ENCODE data around the gene MARCHF2.
"Not testable (repeated sequence)": the region's sequence is repeated elsewhere in the genome, so short reads cannot be mapped to it uniquely, and the experiment has no call there.

Gene MARCHF2

GRCh38 chr19:8410718-8411117, 2.4 kb upstream of the MARCHF2 start:
- not testable (repeated sequence) for DNase-seq (ENCODE audit: low spot score)

GRCh38 chr19:8413629-8413995, 507 bp downstream of the MARCHF2 start:
- DNase-seq (ENCODE audit: low spot score) = no peak

GRCh38 chr19:8416796-8417195, 3.7 kb downstream of the MARCHF2 start:
- DNase-seq (ENCODE audit: low spot score) = no peak

GRCh38 chr19:8421484-8422461, 8.7 kb downstream of the MARCHF2 start:
- DNase-seq (ENCODE audit: low spot score) = no peak

GRCh38 chr19:8423817-8424223, 10.7 kb downstream of the MARCHF2 start:
- DNase-seq (ENCODE audit: low spot score) = peak; percentile 56

- not testable (repeated sequence) for DNase-seq (ENCODE audit: low spot score)
Observed at GRCh38 chr19:8425331-8425730, 12.2 kb downstream of the MARCHF2 start.

GRCh38 chr19:8426283-8426682, 13.2 kb downstream of the MARCHF2 start:
- DNase-seq (ENCODE audit: low spot score) = no peak

- no peak for DNase-seq (ENCODE audit: low spot score)
Observed at GRCh38 chr19:8429044-8429443, 15.9 kb downstream of the MARCHF2 start.

GRCh38 chr19:8429826-8430225, 16.7 kb downstream of the MARCHF2 start:
- no peak for DNase-seq (ENCODE audit: low spot score)

- no peak for DNase-seq (ENCODE audit: low spot score)
Observed at GRCh38 chr19:8430650-8431049, 17.5 kb downstream of the MARCHF2 start.

- DNase-seq (ENCODE audit: low spot score) = no peak
Observed at GRCh38 chr19:8438236-8438635, 25.1 kb downstream of the MARCHF2 start.

GRCh38 chr19:8441725-8442544, 28.8 kb downstream of the MARCHF2 start:
- DNase-seq (ENCODE audit: low spot score) = no peak

GRCh38 chr19:8444140-8444676, 31.1 kb downstream of the MARCHF2 start:
- DNase-seq (ENCODE audit: low spot score) = not testable (repeated sequence)

- peak; percentile 98 for DNase-seq (ENCODE audit: low spot score)
Observed at GRCh38 chr19:8444677-8445487, 31.8 kb downstream of the MARCHF2 start, which contains the start of gene HNRNPM. Gene HNRNPM, plus strand, starts transcription at chr19:8444975. Its CDS starts 24 bp downstream, at chr19:8444999.

- DNase-seq (ENCODE audit: low spot score) = no peak
Observed at GRCh38 chr19:8445488-8446001, 32.4 kb downstream of the MARCHF2 start.

GRCh38 chr19:8446061-8446709, 33.1 kb downstream of the MARCHF2 start:
- no peak for DNase-seq (ENCODE audit: low spot score)

- DNase-seq (ENCODE audit: low spot score) = no peak
Observed at GRCh38 chr19:8449830-8450229, 36.7 kb downstream of the MARCHF2 start.

- no peak for DNase-seq (ENCODE audit: low spot score)
Observed at GRCh38 chr19:8451377-8451776, 38.3 kb downstream of the MARCHF2 start.

- no peak for DNase-seq (ENCODE audit: low spot score)
Observed at GRCh38 chr19:8451885-8452284, 38.8 kb downstream of the MARCHF2 start.

- no peak for DNase-seq (ENCODE audit: low spot score)
Observed at GRCh38 chr19:8452446-8453123, 39.5 kb downstream of the MARCHF2 start.

All from putamen (tissue), 1 donor.